Endothelial cell of umbilical vein (primary cell): ENCODE results near the gene ADAM10. TPM values are rescaled to one million over a fixed set of nuclear protein-coding genes. Genes with fewer than 3 reads are reported as not detected.

Experiments used
- BruUV-seq: library from RNA; stranded (reverse); fragments of 400-500 nt; replicated peaks from 2 replicates; lab custom pipeline; 2021; lab: Mats Ljungman, UMichigan
- CTCF ChIA-PET: fragments of 300-600, 350-600 bp; sonication (Branson Sonifier 250); formaldehyde crosslinking; loops from one replicate; lab custom pipeline; 2021; ENCODE audit warnings: antibody characterized with exemption, inconsistent platforms; lab: Charles Lee
- POLR2A ChIA-PET: fragments of 300-600, 350-600 bp; sonication (Branson Sonifier 250); formaldehyde crosslinking; loops from one replicate; lab custom pipeline; 2021; ENCODE audit warnings: antibody characterized with exemption, inconsistent platforms; lab: Charles Lee
- DNase-seq: peaks from one replicate; pipeline ENCODE4 v3.0.0-alpha.2; 2011; ENCODE audit warnings: low read depth, low spot score
- FAIRE-seq: peaks from 2 replicates; lab custom pipeline; 2011; peaks lifted over from hg19 to GRCh38; lab: Jason Lieb, UNC
- H2AFZ ChIP-seq: 2 replicates; pipeline ENCODE4 v1.6.0; 2012; ENCODE audit warnings: low read depth, low read length, control low read depth, inconsistent platforms
- H3K27ac ChIP-seq: 2 replicates; pipeline ENCODE4 v1.5.1; 2011; ENCODE audit warnings: low read depth, mild to moderate bottlenecking, control low read depth, low read length, moderate library complexity; ENCODE audit not compliant: insufficient read depth
- H3K27me3 ChIP-seq, 2 experiments: 2 replicates each; pipeline versions ENCODE4 v1.6.0 to v1.6.1; 2011; ENCODE audit warnings: low read length in 2 of 2, mixed read lengths in 1 of 2; ENCODE audit not compliant: control insufficient read depth in 2 of 2, insufficient read depth in 2 of 2
- H3K36me3 ChIP-seq, 2 experiments: 2 replicates in 1 of 2; 3 replicates in 1 of 2; pipeline ENCODE4 v1.5.1; 2011; ENCODE audit warnings: low read length in 2 of 2, mild to moderate bottlenecking in 1 of 2, moderate library complexity in 1 of 2; ENCODE audit not compliant: control insufficient read depth in 2 of 2, insufficient read depth in 2 of 2; ENCODE audit errors: extremely low read depth in 1 of 2
- H3K4me1 ChIP-seq: 3 replicates; pipeline ENCODE4 v1.5.1; 2011; ENCODE audit warnings: mild to moderate bottlenecking, low read length; ENCODE audit not compliant: control insufficient read depth, insufficient read depth; ENCODE audit errors: extremely low read depth
- H3K4me2 ChIP-seq: 2 replicates; pipeline ENCODE4 v1.6.1; 2011; ENCODE audit warnings: low read length, control low read depth, mixed read lengths; ENCODE audit not compliant: insufficient read depth
- H3K4me3 ChIP-seq, 3 experiments: fragments of 200-600 bp in 1 of 3; sonication (generic), shearing (Covaris generic) in 1 of 3; replicated peaks in 1 of 3; 2 replicates each; pipeline ENCODE4 v1.5.1; 2011 to 2016; ENCODE audit warnings: control low read depth in 3 of 3, low read length in 3 of 3, mild to moderate bottlenecking in 2 of 3, inconsistent platforms in 1 of 3, low read depth in 1 of 3, moderate library complexity in 1 of 3; ENCODE audit not compliant: insufficient read depth in 1 of 3
- H3K79me2 ChIP-seq: 2 replicates; pipeline ENCODE4 v1.6.0; 2012; ENCODE audit warnings: low read length, inconsistent platforms; ENCODE audit not compliant: control insufficient read depth, insufficient read depth
- H3K9ac ChIP-seq: replicated peaks from 2 replicates; pipeline ENCODE3; 2011; ENCODE audit warnings: low read length, control low read depth; ENCODE audit not compliant: insufficient read depth; ENCODE audit errors: extremely low read depth
- H3K9me1 ChIP-seq: replicated peaks from 3 replicates; pipeline ENCODE4 v1.6.0; 2011; ENCODE audit warnings: mild to moderate bottlenecking, low read length; ENCODE audit not compliant: control insufficient read depth, insufficient read depth; ENCODE audit errors: extremely low read depth
- H3K9me3 ChIP-seq: replicated peaks from 2 replicates; pipeline ENCODE4 v1.5.1; 2012; ENCODE audit warnings: low read length, inconsistent platforms; ENCODE audit not compliant: control insufficient read depth, insufficient read depth
- H4K20me1 ChIP-seq: replicated peaks from 2 replicates; pipeline ENCODE3; 2011; ENCODE audit warnings: mild to moderate bottlenecking, low read length; ENCODE audit not compliant: control insufficient read depth, insufficient read depth; ENCODE audit errors: extremely low read depth
- EZH2 ChIP-seq: IDR thresholded peaks from 2 replicates; pipeline ENCODE4 v1.6.1; 2012; ENCODE audit warnings: borderline replicate concordance, low read depth, mild to moderate bottlenecking, moderate library complexity, low read length, inconsistent platforms; ENCODE audit not compliant: severe bottlenecking
- FOS ChIP-seq: IDR thresholded peaks from 2 replicates; pipeline ENCODE4 v1.6.1; 2011; ENCODE audit warnings: mild to moderate bottlenecking, low read length, moderate library complexity, borderline replicate concordance; ENCODE audit not compliant: insufficient read depth
- GATA2 ChIP-seq: IDR thresholded peaks from 2 replicates; pipeline ENCODE4 v1.7.0; 2011; ENCODE audit warnings: low read depth, mild to moderate bottlenecking, moderate library complexity, mixed read lengths, low read length; ENCODE audit not compliant: insufficient read length, insufficient read depth
- JUN ChIP-seq: IDR thresholded peaks from 2 replicates; pipeline ENCODE4 v1.6.1; 2011; ENCODE audit warnings: borderline replicate concordance, low read depth; ENCODE audit not compliant: insufficient read length, insufficient read depth
- MYC ChIP-seq: IDR thresholded peaks from one replicate; pipeline ENCODE4 v1.6.1; 2011; ENCODE audit warnings: mild to moderate bottlenecking, low read depth, low read length
- POLR2A ChIP-seq: IDR thresholded peaks from 2 replicates; pipeline ENCODE4 v1.6.1; 2012; ENCODE audit warnings: low read depth, mild to moderate bottlenecking, control low read depth, low read length
- POLR2AphosphoS5 ChIP-seq: IDR thresholded peaks from 2 replicates; pipeline ENCODE4 v1.6.1; 2012; ENCODE audit warnings: low read depth, mild to moderate bottlenecking, control low read depth, low read length, moderate library complexity; ENCODE audit not compliant: insufficient read depth
- dilution Hi-C: fragments of 300-500 bp; cut with MboI; formaldehyde crosslinking; loops from one replicate; pipeline ENCODE4 v1.15.0; 2019; ENCODE audit warnings: low sequenced_read_pairs; ENCODE audit not compliant: extremely low pct_ligation_motif_present
- intact Hi-C: fragments of 100-400 bp; cut with micrococcal nuclease; formaldehyde crosslinking; loops from one replicate; pipeline ENCODE4 v1.10.0; 2022
- polyA plus RNA-seq, 4 experiments: library from polyadenylated mRNA; depleted of rRNA in 3 of 4; stranded (reverse) in 3 of 4; unstranded in 1 of 4; fragments of >200 nt; gene quantifications; 2 replicates each; pipeline versions ENCODE4 v1.2.1 to v1.2.3, GENCODE V29; 2011 to 2012; ENCODE audit warnings: missing spikeins in 1 of 4
- total RNA-seq: library from RNA; stranded (reverse); gene quantifications from 2 replicates; pipeline ENCODE4 v1.2.3, GENCODE V29; 2021
- TF ChIP-seq, protein P1 (sequence below), 2 donors: IDR thresholded peaks; 1 replicate in 1 of 2; 2 replicates in 1 of 2; pipeline ENCODE4 v1.5.1; 2011; ENCODE audit warnings: low read length in 2 of 2, mild to moderate bottlenecking in 2 of 2, moderate library complexity in 2 of 2, control low read depth in 1 of 2, inconsistent platforms in 1 of 2, low read depth in 1 of 2; ENCODE audit not compliant: insufficient read depth in 1 of 2; ENCODE audit errors: extremely low read depth in 1 of 2
- TF ChIP-seq, protein P2 (sequence below): IDR thresholded peaks from 2 replicates; pipeline ENCODE4 v1.6.1; 2011; ENCODE audit not compliant: insufficient read depth, insufficient read length

Gene ADAM10
- total and polyA plus RNA-seq, 2 donors (not counting 3 experiments of a cell fraction or from before 2014, with no cell fraction given) = 91.3 to 203 TPM

DNA sequence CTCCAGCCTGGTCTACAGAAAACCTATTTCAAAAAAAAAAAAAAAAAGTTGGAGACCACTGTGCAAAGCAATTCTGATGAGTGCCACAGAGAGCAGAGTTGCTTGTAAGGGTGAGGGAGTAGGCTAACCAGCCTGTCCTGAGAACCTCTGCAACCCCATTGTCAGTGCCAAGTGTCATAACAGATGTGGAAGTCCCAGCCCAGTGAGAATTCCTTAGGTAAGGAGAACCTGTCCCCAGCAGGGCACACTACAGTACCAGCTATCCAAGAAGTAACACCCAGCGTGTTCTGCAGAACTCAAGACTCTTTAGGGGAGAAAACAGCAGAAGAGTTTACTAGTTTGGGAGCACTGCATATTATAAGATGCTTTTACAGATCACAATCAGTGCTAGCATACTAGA is 161.4 kb downstream of the ADAM10 start:
- CTCF ChIA-PET = no interaction called here
- H3K9me3 ChIP-seq = no peaks in the 10 kb centered on the region
- H3K9me1 ChIP-seq = no peaks in the 10 kb centered on the region
- no peaks in the 10 kb centered on the region for H4K20me1 ChIP-seq
- POLR2A ChIA-PET = no interaction called here
- no peak overlapping the region for H3K9ac ChIP-seq
- TF ChIP-seq GATA2 (no peak), FOS (no peak), POLR2A (no peak), EZH2 (no peak), POLR2AphosphoS5 (no peak), JUN (no peak), MYC (no peak)
- TF ChIP-seq, protein P1, sequence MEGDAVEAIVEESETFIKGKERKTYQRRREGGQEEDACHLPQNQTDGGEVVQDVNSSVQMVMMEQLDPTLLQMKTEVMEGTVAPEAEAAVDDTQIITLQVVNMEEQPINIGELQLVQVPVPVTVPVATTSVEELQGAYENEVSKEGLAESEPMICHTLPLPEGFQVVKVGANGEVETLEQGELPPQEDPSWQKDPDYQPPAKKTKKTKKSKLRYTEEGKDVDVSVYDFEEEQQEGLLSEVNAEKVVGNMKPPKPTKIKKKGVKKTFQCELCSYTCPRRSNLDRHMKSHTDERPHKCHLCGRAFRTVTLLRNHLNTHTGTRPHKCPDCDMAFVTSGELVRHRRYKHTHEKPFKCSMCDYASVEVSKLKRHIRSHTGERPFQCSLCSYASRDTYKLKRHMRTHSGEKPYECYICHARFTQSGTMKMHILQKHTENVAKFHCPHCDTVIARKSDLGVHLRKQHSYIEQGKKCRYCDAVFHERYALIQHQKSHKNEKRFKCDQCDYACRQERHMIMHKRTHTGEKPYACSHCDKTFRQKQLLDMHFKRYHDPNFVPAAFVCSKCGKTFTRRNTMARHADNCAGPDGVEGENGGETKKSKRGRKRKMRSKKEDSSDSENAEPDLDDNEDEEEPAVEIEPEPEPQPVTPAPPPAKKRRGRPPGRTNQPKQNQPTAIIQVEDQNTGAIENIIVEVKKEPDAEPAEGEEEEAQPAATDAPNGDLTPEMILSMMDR (IDR thresholded peaks at IDR 0.05; ENCODE audit: extremely low read depth in 1 of 2, insufficient read depth in 1 of 2, low read depth in 1 of 2, low read length in 2 of 2) = no peak
- TF ChIP-seq, protein P2, sequence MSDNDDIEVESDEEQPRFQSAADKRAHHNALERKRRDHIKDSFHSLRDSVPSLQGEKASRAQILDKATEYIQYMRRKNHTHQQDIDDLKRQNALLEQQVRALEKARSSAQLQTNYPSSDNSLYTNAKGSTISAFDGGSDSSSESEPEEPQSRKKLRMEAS = no peak
- intact Hi-C loops = no loop called here
- no peaks in the 10 kb centered on the region for H3K4me1 ChIP-seq
- DNase-seq (no peak), FAIRE-seq (no peak)
- H2AFZ ChIP-seq = no peak overlapping the region
- no peaks in the 10 kb centered on the region for H3K27me3 ChIP-seq
- no peaks in the 10 kb centered on the region for H3K79me2 ChIP-seq
- no TSS peak for BruUV-seq
- dilution Hi-C loops = no loop called here
- no peak overlapping the region for H3K4me3 ChIP-seq
- H3K36me3 ChIP-seq = no peaks in the 10 kb centered on the region
- H3K4me2 ChIP-seq = no peak overlapping the region
- H3K27ac ChIP-seq = no peak overlapping the region
